GM18520 (cell line): ENCODE data around the gene FBXW12.

Source experiments
- ATAC-seq: cut with Tn5 transposase; IDR thresholded peaks from one replicate; pipeline ENCODE4 v1.9.1; 2021; ENCODE audit not compliant: unreplicated experiment

Gene FBXW12

GRCh38 chr3:48434591-48435222 lies 62.7 kb downstream of the FBXW12 start:
- no peak for ATAC-seq

GRCh38 chr3:48435223-48435595 lies 63.2 kb downstream of the FBXW12 start:
- no peak for ATAC-seq

- ATAC-seq = no peak
These were observed 63.9 kb downstream of the FBXW12 start for GRCh38 chr3:48435774-48436476.

GRCh38 chr3:48436477-48436787 lies 64.4 kb downstream of the FBXW12 start:
- no peak for ATAC-seq

- no peak for ATAC-seq
These were observed 64.8 kb downstream of the FBXW12 start for GRCh38 chr3:48436855-48437254.

- ATAC-seq = no peak
These were observed 65.8 kb downstream of the FBXW12 start for GRCh38 chr3:48437812-48438211.

GRCh38 chr3:48439820-48440589 lies 68.0 kb downstream of the FBXW12 start, which contains the start of the genes CCDC51 and TMA7:
CCDC51 (minus strand) TSS chr3:48440119; CDS start chr3:48435128, 4,991 bp downstream.
TMA7 (plus strand) TSS chr3:48440257; CDS start chr3:48440297, 40 bp downstream.
- peak; percentile 91 for ATAC-seq

GRCh38 chr3:48440590-48440958 lies 68.6 kb downstream of the FBXW12 start:
- ATAC-seq = no peak

GRCh38 chr3:48441940-48442339 lies 69.9 kb downstream of the FBXW12 start:
- no peak for ATAC-seq
